Erythroblast (primary cell): ENCODE results near the gene PTPRN2.
"Not testable (repeated sequence)": the region's sequence is repeated elsewhere in the genome, so short reads cannot be mapped to it uniquely, and the experiment has no call there.

ENCODE experiments used
- GATA1 ChIP-seq: IDR thresholded peaks from 2 replicates; pipeline ENCODE4 v1.6.1; 2011; ENCODE audit warnings: low read depth, mild to moderate bottlenecking, control low read depth, low read length, moderate library complexity
- POLR2A ChIP-seq: IDR thresholded peaks from 2 replicates; pipeline ENCODE4 v1.6.1; 2011; ENCODE audit warnings: mild to moderate bottlenecking, low read length

DNA sequence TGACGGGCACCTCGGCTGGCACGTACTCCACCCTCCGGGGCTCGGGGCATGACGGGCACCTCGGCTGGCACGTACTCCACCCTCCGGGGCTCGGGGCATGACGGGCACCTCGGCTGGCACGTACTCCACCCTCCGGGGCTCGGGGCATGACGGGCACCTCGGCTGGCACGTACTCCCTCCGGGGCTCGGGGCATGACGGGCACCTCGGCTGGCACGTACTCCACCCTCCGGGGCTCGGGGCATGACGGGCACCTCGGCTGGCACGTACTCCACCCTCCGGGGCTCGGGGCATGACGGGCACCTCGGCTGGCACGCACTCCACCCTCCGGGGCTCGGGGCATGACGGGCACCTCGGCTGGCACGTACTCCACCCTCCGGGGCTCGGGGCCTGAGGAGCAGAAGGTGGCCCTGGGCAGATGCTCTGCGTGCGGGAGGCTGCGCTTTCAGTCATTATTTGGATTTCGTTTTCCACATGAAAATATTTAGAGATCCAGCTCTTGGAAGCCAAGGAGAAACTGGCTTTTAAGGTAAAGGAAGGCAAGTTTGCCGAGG lies 1086.6 kb downstream of the PTPRN2 start:
- TF ChIP-seq POLR2A, GATA1: not testable (repeated sequence)
